ENCODE data around the gene MS4A10.
A peak's percentile ranks its signal among the peaks of the same experiment; 100 is the strongest.

Gene MS4A10

DNA sequence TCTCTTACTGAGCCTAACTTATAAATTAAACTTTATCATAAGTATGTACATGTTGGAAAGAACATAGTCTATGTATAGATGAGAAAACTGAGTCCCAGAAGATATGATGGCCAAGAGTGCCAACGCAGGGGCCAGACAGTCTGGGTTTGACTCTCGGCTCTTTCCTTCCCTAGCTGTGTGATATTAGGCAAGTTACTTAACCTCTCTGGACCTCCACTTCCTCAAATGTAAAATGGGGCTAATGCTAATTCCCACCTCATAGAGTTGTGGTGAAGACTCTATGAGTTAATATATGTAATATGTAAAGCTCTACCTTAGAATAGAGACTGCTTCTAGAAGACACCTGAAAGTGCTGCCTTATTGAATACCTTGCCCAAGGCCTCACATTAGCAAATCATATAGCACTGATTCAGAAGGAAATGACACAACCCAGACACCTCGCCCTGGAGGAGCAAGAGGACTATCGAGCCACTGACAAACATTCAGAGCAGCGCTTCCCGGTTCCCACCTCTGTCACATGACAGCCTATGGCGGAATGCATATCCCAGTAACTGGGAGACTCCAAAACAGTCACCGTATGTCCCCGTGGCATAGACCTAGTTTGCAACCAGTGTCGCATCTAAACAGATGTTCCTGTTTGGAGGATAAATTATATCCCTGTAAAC, 45.5 kb downstream of the MS4A10 start:
- H3K4me1 ChIP-seq (ENCODE audit: control insufficient read depth in 1 of 2, insufficient read depth in 1 of 2, low read depth in 1 of 2, low read length in 1 of 2), result no peaks in the 10 kb centered on the region
- no peak overlapping the region for H3K4me3 ChIP-seq (ENCODE audit: low read depth in 1 of 2, low read length in 1 of 2)
- TF ChIP-seq, protein P1, sequence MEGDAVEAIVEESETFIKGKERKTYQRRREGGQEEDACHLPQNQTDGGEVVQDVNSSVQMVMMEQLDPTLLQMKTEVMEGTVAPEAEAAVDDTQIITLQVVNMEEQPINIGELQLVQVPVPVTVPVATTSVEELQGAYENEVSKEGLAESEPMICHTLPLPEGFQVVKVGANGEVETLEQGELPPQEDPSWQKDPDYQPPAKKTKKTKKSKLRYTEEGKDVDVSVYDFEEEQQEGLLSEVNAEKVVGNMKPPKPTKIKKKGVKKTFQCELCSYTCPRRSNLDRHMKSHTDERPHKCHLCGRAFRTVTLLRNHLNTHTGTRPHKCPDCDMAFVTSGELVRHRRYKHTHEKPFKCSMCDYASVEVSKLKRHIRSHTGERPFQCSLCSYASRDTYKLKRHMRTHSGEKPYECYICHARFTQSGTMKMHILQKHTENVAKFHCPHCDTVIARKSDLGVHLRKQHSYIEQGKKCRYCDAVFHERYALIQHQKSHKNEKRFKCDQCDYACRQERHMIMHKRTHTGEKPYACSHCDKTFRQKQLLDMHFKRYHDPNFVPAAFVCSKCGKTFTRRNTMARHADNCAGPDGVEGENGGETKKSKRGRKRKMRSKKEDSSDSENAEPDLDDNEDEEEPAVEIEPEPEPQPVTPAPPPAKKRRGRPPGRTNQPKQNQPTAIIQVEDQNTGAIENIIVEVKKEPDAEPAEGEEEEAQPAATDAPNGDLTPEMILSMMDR (IDR thresholded peaks at IDR 0.05), result no peak
- peaks cover 20% of the 10 kb centered on the region for H3K27me3 ChIP-seq
- H3K36me3 ChIP-seq, result no peaks in the 10 kb centered on the region
- no peak overlapping the region for H3K27ac ChIP-seq
- H3K9me3 ChIP-seq, result no peaks in the 10 kb centered on the region

DNA sequence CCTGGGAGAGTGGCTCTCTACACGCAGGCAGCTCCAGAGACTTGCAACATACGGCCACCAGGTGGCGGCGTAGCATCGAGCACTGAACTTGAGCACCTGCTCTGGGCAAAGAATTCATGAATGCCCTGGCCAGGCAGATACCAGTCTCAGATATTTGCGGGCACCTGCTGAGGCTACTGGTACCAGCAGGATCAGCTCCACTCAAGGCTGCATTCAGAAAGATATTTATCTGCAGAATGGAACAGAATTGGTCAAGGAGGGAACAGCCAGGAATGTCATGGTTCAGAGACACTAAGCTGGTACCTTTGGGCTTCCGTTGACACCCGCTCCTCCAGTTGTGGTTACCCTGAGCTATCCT, 46.0 kb downstream of the MS4A10 start:
- H3K4me1 ChIP-seq (ENCODE audit: control insufficient read depth in 1 of 2, insufficient read depth in 1 of 2, low read depth in 1 of 2, low read length in 1 of 2), result no peaks in the 10 kb centered on the region
- TF ChIP-seq, protein P1 (IDR thresholded peaks at IDR 0.05), result peak; percentile 76
- peaks cover 20% of the 10 kb centered on the region for H3K27me3 ChIP-seq
- H3K4me3 ChIP-seq (ENCODE audit: low read depth in 1 of 2, low read length in 1 of 2), result no peak overlapping the region
- H3K36me3 ChIP-seq, result no peaks in the 10 kb centered on the region
- H3K27ac ChIP-seq, result no peak overlapping the region
- no peaks in the 10 kb centered on the region for H3K9me3 ChIP-seq

DNA sequence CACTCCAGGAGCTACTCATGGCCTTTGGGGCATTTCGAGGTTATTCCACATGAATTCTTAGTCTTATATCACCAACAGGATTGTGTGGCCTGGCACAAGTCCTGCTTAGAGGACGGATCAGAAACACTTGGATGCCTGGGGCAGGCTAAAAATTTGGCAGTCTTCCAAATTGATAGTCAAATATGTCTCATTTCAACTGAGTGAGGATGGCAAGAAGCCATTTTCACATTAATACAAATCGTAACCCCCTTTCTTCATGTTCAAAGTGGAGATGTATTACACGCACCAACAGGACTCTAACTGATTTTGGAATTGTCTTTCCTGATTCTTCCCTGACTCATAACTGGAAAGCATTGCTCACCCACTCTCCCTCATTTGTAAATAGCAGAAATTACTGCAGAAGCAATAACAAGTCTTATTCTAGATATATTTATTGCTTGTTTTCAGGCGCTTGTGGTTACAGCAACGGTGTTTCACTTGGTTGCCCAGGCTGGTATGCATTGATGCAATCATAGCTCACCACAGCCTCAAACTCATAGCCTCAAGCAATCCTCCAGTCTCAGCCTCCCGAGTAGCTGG, 46.5 kb downstream of the MS4A10 start:
- Histone ChIP-seq H3K36me3 (no peaks in the 10 kb centered on the region), H3K9me3 (no peaks in the 10 kb centered on the region), H3K27me3 (peaks cover 20% of the 10 kb centered on the region), H3K27ac (no peak overlapping the region), H3K4me1 (ENCODE audit: control insufficient read depth in 1 of 2, insufficient read depth in 1 of 2, low read depth in 1 of 2, low read length in 1 of 2) (no peaks in the 10 kb centered on the region), H3K4me3 (ENCODE audit: low read depth in 1 of 2, low read length in 1 of 2) (no peak overlapping the region)
- TF ChIP-seq, protein P1 (IDR thresholded peaks at IDR 0.05), result no peak

DNA sequence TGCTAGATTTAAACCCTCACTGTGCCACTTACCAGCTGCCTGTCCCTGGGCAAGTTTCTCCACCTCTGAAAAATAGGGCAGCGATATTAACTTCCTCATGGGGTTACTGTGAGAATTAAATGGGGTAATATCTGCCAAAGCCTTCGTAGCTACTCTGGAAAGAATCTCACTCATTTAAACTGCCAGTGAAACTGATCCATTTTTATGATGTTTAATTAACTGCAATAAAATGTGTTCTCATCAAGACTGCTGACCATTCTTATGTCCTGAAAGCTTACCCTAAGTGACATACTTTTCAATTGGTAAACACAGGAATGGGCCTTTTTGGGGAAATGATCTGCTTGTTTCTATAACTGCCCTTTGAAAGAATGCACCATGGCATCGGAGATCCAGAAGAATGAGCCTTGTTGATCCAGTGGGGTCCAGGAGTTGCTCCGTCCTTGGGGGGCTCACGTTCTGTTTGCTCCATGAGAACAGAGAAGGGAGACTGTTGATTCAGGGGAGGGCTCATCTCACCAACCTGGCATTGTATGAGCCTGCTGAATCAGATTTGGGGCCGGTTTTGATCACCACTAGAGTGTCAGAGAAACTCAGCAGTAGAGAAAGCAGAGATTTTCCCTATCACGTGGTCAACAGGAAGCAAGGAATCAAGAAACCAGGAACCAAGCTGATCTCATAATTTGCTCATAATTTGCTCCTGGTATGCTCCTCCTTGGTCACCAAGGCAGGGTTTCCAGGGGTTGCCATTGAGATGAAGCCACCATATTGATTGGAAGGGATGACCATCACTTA, 49.8 kb downstream of the MS4A10 start:
- H3K27me3 ChIP-seq, result peaks cover 20% of the 10 kb centered on the region
- H3K27ac ChIP-seq, result no peak overlapping the region
- no peaks in the 10 kb centered on the region for H3K4me1 ChIP-seq (ENCODE audit: control insufficient read depth in 1 of 2, insufficient read depth in 1 of 2, low read depth in 1 of 2, low read length in 1 of 2)
- H3K4me3 ChIP-seq (ENCODE audit: low read depth in 1 of 2, low read length in 1 of 2), result no peak overlapping the region
- H3K9me3 ChIP-seq, result no peaks in the 10 kb centered on the region
- H3K36me3 ChIP-seq, result no peaks in the 10 kb centered on the region
- TF ChIP-seq, protein P1 (IDR thresholded peaks at IDR 0.05), result no peak

DNA sequence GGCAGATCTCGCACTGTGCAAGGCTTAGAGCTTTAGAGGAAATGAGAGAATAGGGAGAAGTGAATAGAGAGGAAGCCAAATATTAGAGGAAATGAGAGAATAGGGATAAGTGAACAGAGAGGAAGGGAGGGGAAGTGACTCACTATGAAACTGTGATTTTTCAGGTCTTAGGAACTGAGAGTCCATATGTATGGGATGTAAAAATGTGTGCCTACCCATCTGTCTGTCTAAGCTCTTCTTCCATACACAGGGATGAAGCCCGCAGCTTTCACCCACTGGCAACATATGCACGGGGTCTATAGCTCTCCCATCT, 50.4 kb downstream of the MS4A10 start:
- no peaks in the 10 kb centered on the region for H3K9me3 ChIP-seq
- peaks cover 20% of the 10 kb centered on the region for H3K27me3 ChIP-seq
- no peaks in the 10 kb centered on the region for H3K4me1 ChIP-seq (ENCODE audit: control insufficient read depth in 1 of 2, insufficient read depth in 1 of 2, low read depth in 1 of 2, low read length in 1 of 2)
- H3K4me3 ChIP-seq (ENCODE audit: low read depth in 1 of 2, low read length in 1 of 2), result no peak overlapping the region
- no peaks in the 10 kb centered on the region for H3K36me3 ChIP-seq
- no peak overlapping the region for H3K27ac ChIP-seq
- TF ChIP-seq, protein P1 (IDR thresholded peaks at IDR 0.05), result no peak

Data from neutrophil (primary cell).